Measurements from ENCODE around the gene TPSB2. TPM values are rescaled to one million over a fixed set of nuclear protein-coding genes. Genes with fewer than 3 reads are reported as not detected.

Gene TPSB2
- total RNA-seq, 4 donors from 2014 or later, result 7.5 to 304 (median 199) TPM

GRCh38 chr16:1265090-1265630, 35.2 kb upstream of the TPSB2 start:
- Histone ChIP-seq H3K27me3 (peaks cover 0 to 70% (median 14%) of the 10 kb centered on the region in 4 donors), H3K4me1 (no peaks in the 10 kb centered on the region), H3K27ac (replicated peaks in 1 of 4) (no peak overlapping the region), H3K9me3 (no peaks in the 10 kb centered on the region), H3K36me3 (no peaks in the 10 kb centered on the region), H3K4me3 (no peak overlapping the region)
- TF ChIP-seq POLR2A (IDR thresholded peaks at IDR 0.05; ENCODE audit: low read depth), result no peak
- TF ChIP-seq CTCF (IDR thresholded peaks at IDR 0.05), result no peak
- no peak for TF ChIP-seq POLR2AphosphoS5 (IDR thresholded peaks at IDR 0.05)
- no peak for TF ChIP-seq EP300 (IDR thresholded peaks at IDR 0.05)
- 75% methylated on average over 13 of the region's 13 CpGs for WGBS
- DNase-seq (ENCODE audit: extremely low spot score), result no peak
- intact Hi-C loops (cut with DNase I), result no loop called here

DNA sequence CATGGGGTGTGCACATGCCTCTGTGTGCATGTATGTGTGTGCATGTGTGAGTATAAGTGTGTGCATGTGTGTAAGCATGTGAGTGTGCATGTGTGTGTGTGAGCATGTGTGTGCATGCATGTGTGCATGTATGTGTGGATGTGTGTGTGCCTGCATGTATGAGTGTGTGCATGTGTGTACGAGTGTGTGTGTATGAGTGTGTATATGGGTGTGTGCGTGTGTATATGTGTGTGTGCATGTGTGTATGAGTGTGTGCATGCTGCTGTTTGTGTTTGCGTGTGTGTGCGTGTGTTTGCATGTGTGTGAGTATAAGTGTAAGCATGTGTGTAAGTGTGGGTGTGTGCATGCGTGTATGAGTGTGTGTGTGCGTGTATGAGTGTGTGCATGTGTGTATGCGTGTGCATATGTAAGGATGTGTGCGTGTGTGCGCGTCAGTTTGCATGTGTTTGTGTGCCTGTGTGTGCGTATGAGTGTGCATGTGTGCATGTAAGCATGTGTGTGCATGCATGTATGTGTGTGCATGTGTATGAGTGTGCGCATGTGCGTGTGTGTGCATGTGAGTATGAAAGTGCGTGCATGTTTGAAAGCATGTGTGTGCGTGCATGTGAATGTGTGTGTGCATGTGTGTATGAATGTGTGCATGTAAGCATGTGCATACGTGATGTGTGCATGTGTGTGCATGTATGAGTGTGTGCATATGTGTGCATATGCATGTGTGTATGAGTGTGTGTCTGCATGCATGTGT, 34.5 kb upstream of the TPSB2 start:
- H3K27ac ChIP-seq (replicated peaks in 1 of 4), result no peak overlapping the region
- no peak for DNase-seq (ENCODE audit: extremely low spot score)
- no peak overlapping the region for H3K4me3 ChIP-seq
- peaks cover 0 to under 1% (median 0%) of the 10 kb centered on the region in 4 donors for H3K4me1 ChIP-seq
- no peaks in the 10 kb centered on the region for H3K9me3 ChIP-seq
- H3K27me3 ChIP-seq, result peaks cover 0 to 70% (median 20%) of the 10 kb centered on the region in 4 donors
- no peak for TF ChIP-seq EP300 (IDR thresholded peaks at IDR 0.05)
- no peak for TF ChIP-seq POLR2A (IDR thresholded peaks at IDR 0.05; ENCODE audit: low read depth)
- TF ChIP-seq POLR2AphosphoS5 (IDR thresholded peaks at IDR 0.05), result no peak
- TF ChIP-seq CTCF (IDR thresholded peaks at IDR 0.05), result no peak
- H3K36me3 ChIP-seq, result no peaks in the 10 kb centered on the region
- 79% methylated on average over 16 of the region's 16 CpGs for WGBS
- intact Hi-C loops (cut with DNase I), result no loop called here

DNA sequence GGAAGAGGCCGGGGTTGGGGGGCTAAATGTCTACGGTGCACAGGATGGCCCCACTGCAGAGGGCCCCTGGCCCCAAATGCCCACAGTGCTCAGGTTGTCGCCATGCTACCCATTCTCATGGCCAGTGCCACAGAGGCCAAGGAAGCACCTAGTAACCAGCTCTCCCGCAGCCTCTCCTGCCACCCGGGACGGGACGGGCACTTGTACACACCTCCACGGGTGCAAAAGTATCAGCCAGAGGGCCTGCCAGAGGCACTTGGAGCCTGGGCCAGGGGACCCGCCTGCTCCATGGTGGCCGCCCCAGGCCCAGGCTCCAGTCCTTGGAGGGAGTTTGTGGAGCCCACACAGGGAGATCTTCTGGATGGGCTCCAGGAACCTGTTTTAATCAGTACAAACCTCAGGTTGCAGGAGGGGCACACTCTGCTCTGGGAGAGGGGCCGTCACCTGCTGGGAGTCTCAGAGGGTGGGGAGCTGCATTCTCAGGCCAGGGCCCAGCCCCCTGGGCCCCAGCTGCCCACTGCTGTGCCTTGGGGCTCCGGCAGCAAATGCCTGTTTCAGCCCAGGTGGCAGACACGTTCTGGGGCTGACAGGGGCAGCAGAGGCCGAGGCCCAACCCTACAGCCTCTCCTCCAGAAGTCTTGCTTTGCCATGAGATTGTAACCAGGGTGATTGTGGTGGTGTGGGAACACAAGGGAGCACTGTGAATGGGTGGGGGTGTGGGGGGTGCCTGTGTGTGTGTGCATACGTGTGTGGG, 33.8 kb upstream of the TPSB2 start:
- intact Hi-C loops (cut with DNase I), result no loop called here
- Histone ChIP-seq H3K4me3 (no peak overlapping the region), H3K36me3 (no peaks in the 10 kb centered on the region), H3K4me1 (peaks cover 0 to 8% (median 5%) of the 10 kb centered on the region in 4 donors), H3K9me3 (no peaks in the 10 kb centered on the region), H3K27ac (replicated peaks in 1 of 4) (no peak overlapping the region), H3K27me3 (peaks cover 0 to 73% (median 26%) of the 10 kb centered on the region in 4 donors)
- DNase-seq (ENCODE audit: extremely low spot score), result no peak
- WGBS, result 58% methylated on average over 7 of the region's 15 CpGs
- TF ChIP-seq CTCF (IDR thresholded peaks at IDR 0.05) (no peak), EP300 (IDR thresholded peaks at IDR 0.05) (no peak), POLR2AphosphoS5 (IDR thresholded peaks at IDR 0.05) (no peak), POLR2A (IDR thresholded peaks at IDR 0.05; ENCODE audit: low read depth) (no peak)

DNA sequence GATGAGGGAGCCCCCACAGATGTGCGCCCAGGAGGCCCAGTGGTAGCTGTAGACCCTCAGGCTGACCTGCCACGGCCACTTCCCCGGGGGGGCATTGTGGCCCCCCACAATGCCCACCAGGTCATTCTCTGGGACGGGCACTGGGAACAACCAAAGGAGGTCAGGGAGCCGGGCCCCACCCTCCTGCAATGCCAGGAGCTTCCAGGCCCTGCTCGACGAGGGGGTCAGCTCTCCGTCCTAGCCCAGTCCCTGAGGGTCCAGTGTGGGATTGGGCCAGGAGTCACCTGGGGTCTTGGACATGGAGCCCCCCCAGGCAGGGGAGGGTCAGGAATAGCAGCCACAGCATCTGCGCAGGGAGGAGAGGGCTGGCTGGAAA, 32.9 kb upstream of the TPSB2 start:
- intact Hi-C loops (cut with DNase I), result no loop called here
- no peak for DNase-seq (ENCODE audit: extremely low spot score)
- no peaks in the 10 kb centered on the region for H3K36me3 ChIP-seq
- H3K4me3 ChIP-seq, result no peak overlapping the region
- TF ChIP-seq EP300 (IDR thresholded peaks at IDR 0.05) (no peak), POLR2A (IDR thresholded peaks at IDR 0.05; ENCODE audit: low read depth) (no peak), POLR2AphosphoS5 (IDR thresholded peaks at IDR 0.05) (no peak), CTCF (IDR thresholded peaks at IDR 0.05) (no peak)
- H3K4me1 ChIP-seq, result peaks cover 0 to 9% (median 6%) of the 10 kb centered on the region in 4 donors
- H3K27me3 ChIP-seq, result peaks cover 0 to 73% (median 26%) of the 10 kb centered on the region in 4 donors
- no peak overlapping the region for H3K27ac ChIP-seq (replicated peaks in 1 of 4)
- WGBS, result 80% methylated on average over 2 of the region's 9 CpGs
- no peaks in the 10 kb centered on the region for H3K9me3 ChIP-seq
